ENCODE results near the gene ADGRG1. TPM values are rescaled to one million over a fixed set of nuclear protein-coding genes. Genes with fewer than 3 reads are reported as not detected.
"Not testable (repeated sequence)": the region's sequence is repeated elsewhere in the genome, so short reads cannot be mapped to it uniquely, and the experiment has no call there.

The ADGRG1 gene
- total RNA-seq, 1 donor from 2014 or later, result 19.7 TPM

DNA sequence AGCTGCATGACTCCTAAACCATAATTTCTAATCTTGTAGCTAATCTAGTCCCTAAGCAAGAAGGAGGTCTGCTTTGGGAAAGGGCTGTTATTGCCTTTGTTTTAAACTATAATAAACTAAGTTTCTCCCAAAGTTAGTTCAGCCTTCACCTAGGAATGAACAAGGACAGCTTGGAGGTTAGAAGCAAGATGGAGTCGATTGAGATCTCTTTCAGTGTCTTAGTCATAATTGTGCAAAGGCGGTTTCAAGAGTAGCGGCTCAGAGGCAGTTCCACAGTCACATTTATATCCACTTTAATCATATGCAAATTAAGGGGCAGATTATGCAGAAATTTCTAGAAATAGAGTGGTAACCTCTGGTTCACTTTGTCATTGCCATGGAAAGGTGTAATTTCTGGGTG lies 83.6 kb downstream of the ADGRG1 start:
- Mint-ChIP-seq H3K4me3 (ENCODE audit: low read depth) (no peak overlapping the region), H3K27ac (no peak overlapping the region), H3K9me3 (ENCODE audit: low read depth) (no peaks in the 10 kb centered on the region), H3K4me1 (ENCODE audit: low read depth) (peaks cover 2% of the 10 kb centered on the region), H3K36me3 (ENCODE audit: insufficient read depth) (no peaks in the 10 kb centered on the region), H3K27me3 (no peaks in the 10 kb centered on the region)
- no peak for DNase-seq (ENCODE audit: low spot score, unreplicated experiment)
- TF ChIP-seq, protein P1, sequence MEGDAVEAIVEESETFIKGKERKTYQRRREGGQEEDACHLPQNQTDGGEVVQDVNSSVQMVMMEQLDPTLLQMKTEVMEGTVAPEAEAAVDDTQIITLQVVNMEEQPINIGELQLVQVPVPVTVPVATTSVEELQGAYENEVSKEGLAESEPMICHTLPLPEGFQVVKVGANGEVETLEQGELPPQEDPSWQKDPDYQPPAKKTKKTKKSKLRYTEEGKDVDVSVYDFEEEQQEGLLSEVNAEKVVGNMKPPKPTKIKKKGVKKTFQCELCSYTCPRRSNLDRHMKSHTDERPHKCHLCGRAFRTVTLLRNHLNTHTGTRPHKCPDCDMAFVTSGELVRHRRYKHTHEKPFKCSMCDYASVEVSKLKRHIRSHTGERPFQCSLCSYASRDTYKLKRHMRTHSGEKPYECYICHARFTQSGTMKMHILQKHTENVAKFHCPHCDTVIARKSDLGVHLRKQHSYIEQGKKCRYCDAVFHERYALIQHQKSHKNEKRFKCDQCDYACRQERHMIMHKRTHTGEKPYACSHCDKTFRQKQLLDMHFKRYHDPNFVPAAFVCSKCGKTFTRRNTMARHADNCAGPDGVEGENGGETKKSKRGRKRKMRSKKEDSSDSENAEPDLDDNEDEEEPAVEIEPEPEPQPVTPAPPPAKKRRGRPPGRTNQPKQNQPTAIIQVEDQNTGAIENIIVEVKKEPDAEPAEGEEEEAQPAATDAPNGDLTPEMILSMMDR (IDR thresholded peaks at IDR 0.05; ENCODE audit: unreplicated experiment), result no peak

DNA sequence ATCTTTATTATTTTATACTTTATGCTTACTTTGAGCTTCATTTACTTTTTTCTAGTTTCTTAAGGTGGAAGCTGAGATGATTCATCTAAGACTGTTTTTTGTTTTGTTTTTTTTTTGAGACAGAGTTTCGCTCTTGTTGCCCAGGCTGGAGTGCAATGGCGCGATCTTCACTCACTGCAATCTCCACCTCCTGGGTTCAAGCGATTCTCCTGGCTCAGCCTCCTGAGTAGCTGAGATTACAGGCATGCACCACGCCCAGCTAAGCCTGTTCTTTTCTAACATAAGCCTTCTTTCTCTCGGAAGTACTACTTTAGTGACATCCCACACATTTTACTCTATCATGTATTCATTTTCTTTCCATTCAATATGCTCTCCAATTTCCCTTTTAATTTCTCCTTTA lies 84.1 kb downstream of the ADGRG1 start:
- not testable (repeated sequence) for H3K9me3 Mint-ChIP-seq (ENCODE audit: low read depth); DNase-seq (ENCODE audit: low spot score, unreplicated experiment); H3K36me3 Mint-ChIP-seq (ENCODE audit: insufficient read depth); H3K27ac Mint-ChIP-seq; H3K27me3 Mint-ChIP-seq; H3K4me1 Mint-ChIP-seq (ENCODE audit: low read depth); H3K4me3 Mint-ChIP-seq (ENCODE audit: low read depth)

DNA sequence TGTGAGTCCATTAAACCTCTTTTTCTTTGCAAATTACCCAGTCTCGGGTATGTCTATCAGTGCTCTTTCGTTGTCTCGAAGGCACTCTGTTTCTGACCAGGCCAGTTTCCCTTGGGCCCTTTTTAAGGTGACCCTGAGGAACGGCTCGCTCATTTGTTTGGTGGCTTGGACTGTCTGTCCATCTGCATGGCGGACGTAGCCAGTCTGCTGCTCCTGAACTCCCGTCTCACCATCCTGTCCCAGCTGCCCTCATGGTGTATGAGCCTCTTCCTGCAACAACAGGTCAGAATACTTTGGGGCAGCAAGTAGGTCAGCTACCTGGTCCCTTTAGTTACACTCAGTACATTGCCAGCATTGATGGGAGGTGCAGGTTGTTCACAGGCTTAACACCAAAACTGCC lies 85.2 kb downstream of the ADGRG1 start:
- Mint-ChIP-seq H3K27me3 (no peaks in the 10 kb centered on the region), H3K4me3 (ENCODE audit: low read depth) (no peak overlapping the region), H3K9me3 (ENCODE audit: low read depth) (no peaks in the 10 kb centered on the region), H3K4me1 (ENCODE audit: low read depth) (peaks cover 2% of the 10 kb centered on the region), H3K36me3 (ENCODE audit: insufficient read depth) (no peaks in the 10 kb centered on the region), H3K27ac (no peak overlapping the region)
- TF ChIP-seq, protein P1 (IDR thresholded peaks at IDR 0.05; ENCODE audit: unreplicated experiment), result no peak
- DNase-seq (ENCODE audit: low spot score, unreplicated experiment), result no peak

DNA sequence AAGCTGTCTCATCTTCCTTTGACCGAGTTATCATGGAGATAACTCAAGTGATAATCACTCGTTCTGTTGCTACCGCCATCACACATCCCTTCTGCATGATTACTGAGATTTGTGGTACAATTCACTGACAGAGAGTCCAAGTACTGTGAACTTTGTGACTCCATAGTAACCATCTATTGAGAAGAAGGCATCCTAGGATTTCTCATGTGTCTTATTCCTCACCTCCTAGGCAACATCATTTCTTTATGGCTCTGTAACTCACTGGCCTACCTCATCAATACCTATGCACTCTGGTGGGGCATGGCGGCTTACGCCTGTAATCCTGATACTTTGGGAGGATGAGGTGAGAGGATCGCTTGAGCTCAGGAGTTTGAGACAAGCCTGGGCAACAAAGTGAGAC lies 85.6 kb downstream of the ADGRG1 start:
- no peak for DNase-seq (ENCODE audit: low spot score, unreplicated experiment)
- H3K4me1 Mint-ChIP-seq (ENCODE audit: low read depth), result peaks cover 2% of the 10 kb centered on the region

More for the DNA sequence above, 85.6 kb downstream of the ADGRG1 start:
- no peaks in the 10 kb centered on the region for H3K36me3 Mint-ChIP-seq (ENCODE audit: insufficient read depth)
- H3K9me3 Mint-ChIP-seq (ENCODE audit: low read depth), result no peaks in the 10 kb centered on the region
- H3K4me3 Mint-ChIP-seq (ENCODE audit: low read depth), result no peak overlapping the region
- no peak overlapping the region for H3K27ac Mint-ChIP-seq
- TF ChIP-seq, protein P1 (IDR thresholded peaks at IDR 0.05; ENCODE audit: unreplicated experiment), result no peak
- no peaks in the 10 kb centered on the region for H3K27me3 Mint-ChIP-seq

Other genes with a start within 250 kb of the ADGRG1 start
- not detected in 2 replicates for gene CCL17, start 223.9 kb upstream of the ADGRG1 start, total RNA-seq
- gene CIAPIN1, start 181.2 kb upstream of the ADGRG1 start, total RNA-seq, result 79.3 and 83.3 TPM in 2 replicates
- gene COQ9, start 181.2 kb upstream of the ADGRG1 start, total RNA-seq, result 70.2 and 74.5 TPM in 2 replicates
- 68.5 and 69.6 TPM in 2 replicates for gene POLR2C, start 166.0 kb upstream of the ADGRG1 start, total RNA-seq
- gene DOK4, start 142.1 kb upstream of the ADGRG1 start, total RNA-seq, result 35.0 and 38.6 TPM in 2 replicates
- gene CCDC102A, start 92.1 kb upstream of the ADGRG1 start, total RNA-seq, result 15.6 and 16.9 TPM in 2 replicates
- 1.6 and 1.9 TPM in 2 replicates for gene ADGRG5, start 86.0 kb upstream of the ADGRG1 start, total RNA-seq
- not detected in 2 replicates for gene ADGRG3, start 39.7 kb downstream of the ADGRG1 start, total RNA-seq
- gene DRC7, start 66.2 kb downstream of the ADGRG1 start, total RNA-seq, result 5.6 and 6.8 TPM in 2 replicates
- gene KATNB1, start 107.1 kb downstream of the ADGRG1 start, total RNA-seq, result 32.0 and 34.8 TPM in 2 replicates
- 27.6 and 34.5 TPM in 2 replicates for gene KIFC3, start 173.9 kb downstream of the ADGRG1 start, total RNA-seq

Measured in progenitor cell of endocrine pancreas (in vitro differentiated cells).